ENCODE results near the gene CACNB4. TPM values are rescaled to one million over a fixed set of nuclear protein-coding genes. Genes with fewer than 3 reads are reported as not detected.

The CACNB4 gene
- total and polyA plus RNA-seq, 4 experiments from 2014 or later: 0.47 to 0.64 TPM; not detected in 2

GRCh38 chr2:151904807-151905206 lies 194.0 kb downstream of the CACNB4 start:
- ChIA-PET CTCF (ENCODE audit: partially characterized antibody) (no interaction called here), POLR2A (ENCODE audit: partially characterized antibody) (no interaction called here)
- DNase-seq: no peak
- Histone ChIP-seq H3K27ac (ENCODE audit: low read depth, low read length) (no peak overlapping the region), H3K4me1 (ENCODE audit: insufficient read depth, low read length) (no peaks in the 10 kb centered on the region), H3K4me3 (ENCODE audit: low read length in 2 of 2) (no peak overlapping the region), H3K9me3 (ENCODE audit: control insufficient read depth in 1 of 2, low read length in 2 of 2) (no peaks in the 10 kb centered on the region), H3K27me3 (ENCODE audit: insufficient read depth, low read length) (no peaks in the 10 kb centered on the region), H3K36me3 (ENCODE audit: insufficient read depth, low read length) (no peaks in the 10 kb centered on the region)
- peaks cover 1 to 4% of the 10 kb centered on the region in 2 donors for H3K27me3 Mint-ChIP-seq
- intact Hi-C loops (cut with micrococcal nuclease): no loop called here
- no peak overlapping the region for H3K27ac Mint-ChIP-seq
- H3K9me3 Mint-ChIP-seq: no peaks in the 10 kb centered on the region
- no peaks in the 10 kb centered on the region for H3K36me3 Mint-ChIP-seq
- H3K4me1 Mint-ChIP-seq: no peaks in the 10 kb centered on the region
- no peak overlapping the region for H3K4me3 Mint-ChIP-seq

- Histone ChIP-seq H3K27me3 (ENCODE audit: insufficient read depth, low read length) (no peaks in the 10 kb centered on the region), H3K36me3 (ENCODE audit: insufficient read depth, low read length) (no peaks in the 10 kb centered on the region), H3K4me1 (ENCODE audit: insufficient read depth, low read length) (no peaks in the 10 kb centered on the region), H3K9me3 (ENCODE audit: control insufficient read depth in 1 of 2, low read length in 2 of 2) (no peaks in the 10 kb centered on the region), H3K27ac (ENCODE audit: low read depth, low read length) (no peak overlapping the region), H3K4me3 (ENCODE audit: low read length in 2 of 2) (no peak overlapping the region)
- DNase-seq: no peak
- Mint-ChIP-seq H3K36me3 (no peaks in the 10 kb centered on the region), H3K4me1 (no peaks in the 10 kb centered on the region), H3K9me3 (no peaks in the 10 kb centered on the region), H3K27ac (no peak overlapping the region), H3K27me3 (peaks cover 1 to 4% of the 10 kb centered on the region in 2 donors), H3K4me3 (no peak overlapping the region)
- CTCF ChIA-PET (ENCODE audit: partially characterized antibody): no interaction called here
- POLR2A ChIA-PET (ENCODE audit: partially characterized antibody): no interaction called here
- intact Hi-C loops (cut with micrococcal nuclease): no loop called here
Observed at GRCh38 chr2:151904021-151904420, 194.8 kb downstream of the CACNB4 start.

- ChIA-PET POLR2A (ENCODE audit: partially characterized antibody) (no interaction called here), CTCF (ENCODE audit: partially characterized antibody) (no interaction called here)
- Mint-ChIP-seq H3K36me3 (no peaks in the 10 kb centered on the region), H3K4me3 (no peak overlapping the region), H3K4me1 (no peaks in the 10 kb centered on the region), H3K9me3 (no peaks in the 10 kb centered on the region), H3K27ac (no peak overlapping the region), H3K27me3 (peaks cover 1 to 4% of the 10 kb centered on the region in 2 donors)
- intact Hi-C loops (cut with micrococcal nuclease): no loop called here
- Histone ChIP-seq H3K36me3 (ENCODE audit: insufficient read depth, low read length) (no peaks in the 10 kb centered on the region), H3K27ac (ENCODE audit: low read depth, low read length) (no peak overlapping the region), H3K4me3 (ENCODE audit: low read length in 2 of 2) (no peak overlapping the region), H3K4me1 (ENCODE audit: insufficient read depth, low read length) (no peaks in the 10 kb centered on the region), H3K27me3 (ENCODE audit: insufficient read depth, low read length) (no peaks in the 10 kb centered on the region), H3K9me3 (ENCODE audit: control insufficient read depth in 1 of 2, low read length in 2 of 2) (no peaks in the 10 kb centered on the region)
- no peak for DNase-seq
Observed at GRCh38 chr2:151902829-151903228, 196.0 kb downstream of the CACNB4 start.

- Histone ChIP-seq H3K4me1 (ENCODE audit: insufficient read depth, low read length) (no peaks in the 10 kb centered on the region), H3K9me3 (ENCODE audit: control insufficient read depth in 1 of 2, low read length in 2 of 2) (no peaks in the 10 kb centered on the region), H3K27ac (ENCODE audit: low read depth, low read length) (no peak overlapping the region), H3K4me3 (ENCODE audit: low read length in 2 of 2) (no peak overlapping the region), H3K36me3 (ENCODE audit: insufficient read depth, low read length) (no peaks in the 10 kb centered on the region), H3K27me3 (ENCODE audit: insufficient read depth, low read length) (no peaks in the 10 kb centered on the region)
- H3K4me3 Mint-ChIP-seq: no peak overlapping the region
- ChIA-PET POLR2A (ENCODE audit: partially characterized antibody) (no interaction called here), CTCF (ENCODE audit: partially characterized antibody) (no interaction called here)
- peaks cover 1 to 4% of the 10 kb centered on the region in 2 donors for H3K27me3 Mint-ChIP-seq
- H3K9me3 Mint-ChIP-seq: peaks cover 0 to 3% (median 0%) of the 10 kb centered on the region in 8 donors
- no peaks in the 10 kb centered on the region for H3K36me3 Mint-ChIP-seq
- intact Hi-C loops (cut with micrococcal nuclease): no loop called here
- no peaks in the 10 kb centered on the region for H3K4me1 Mint-ChIP-seq
- DNase-seq: no peak
- no peak overlapping the region for H3K27ac Mint-ChIP-seq
Observed at GRCh38 chr2:151900331-151900730, 198.5 kb downstream of the CACNB4 start.

- no peaks in the 10 kb centered on the region for H3K36me3 Mint-ChIP-seq
Observed at GRCh38 chr2:151899156-151899555, 199.7 kb downstream of the CACNB4 start.

GRCh38 chr2:151891566-151892194 lies 207.2 kb downstream of the CACNB4 start:
- Histone ChIP-seq H3K4me3 (ENCODE audit: low read length in 2 of 2) (no peak overlapping the region), H3K9me3 (ENCODE audit: control insufficient read depth in 1 of 2, low read length in 2 of 2) (no peaks in the 10 kb centered on the region), H3K4me1 (ENCODE audit: insufficient read depth, low read length) (no peaks in the 10 kb centered on the region), H3K27me3 (ENCODE audit: insufficient read depth, low read length) (no peaks in the 10 kb centered on the region), H3K36me3 (ENCODE audit: insufficient read depth, low read length) (no peaks in the 10 kb centered on the region), H3K27ac (ENCODE audit: low read depth, low read length) (no peak overlapping the region)
- POLR2A ChIA-PET (ENCODE audit: partially characterized antibody): no interaction called here
- peaks cover 2 to 15% (median 9%) of the 10 kb centered on the region in 8 donors for H3K9me3 Mint-ChIP-seq
- intact Hi-C loops (cut with micrococcal nuclease): no loop called here
- DNase-seq: no peak
- peaks cover 2 to 3% of the 10 kb centered on the region in 2 donors for H3K27me3 Mint-ChIP-seq
- CTCF ChIA-PET (ENCODE audit: partially characterized antibody): interaction anchor here (1.4 kb wide), 1 partner anchor 14 kb away, joined by 3 read pairs; no protein-coding TSS in a partner anchor
- H3K27ac Mint-ChIP-seq: no peak overlapping the region
- no peaks in the 10 kb centered on the region for H3K36me3 Mint-ChIP-seq
- H3K4me1 Mint-ChIP-seq: no peaks in the 10 kb centered on the region
- no peak overlapping the region for H3K4me3 Mint-ChIP-seq

More at GRCh38 chr2:151899156-151899555, 199.7 kb downstream of the CACNB4 start:
- no peaks in the 10 kb centered on the region for H3K4me1 Mint-ChIP-seq
- CTCF ChIA-PET (ENCODE audit: partially characterized antibody): no interaction called here
- no peaks in the 10 kb centered on the region for H3K27me3 ChIP-seq (ENCODE audit: insufficient read depth, low read length)
- no peak overlapping the region for H3K4me3 ChIP-seq (ENCODE audit: low read length in 2 of 2)
- H3K27me3 Mint-ChIP-seq: peaks cover 1 to 4% of the 10 kb centered on the region in 2 donors
- H3K4me3 Mint-ChIP-seq: no peak overlapping the region
- no peak for DNase-seq
- peaks cover 0 to 15% (median 9%) of the 10 kb centered on the region in 8 donors for H3K9me3 Mint-ChIP-seq
- intact Hi-C loops (cut with micrococcal nuclease): no loop called here
- no peaks in the 10 kb centered on the region for H3K4me1 ChIP-seq (ENCODE audit: insufficient read depth, low read length)
- no peaks in the 10 kb centered on the region for H3K36me3 ChIP-seq (ENCODE audit: insufficient read depth, low read length)
- POLR2A ChIA-PET (ENCODE audit: partially characterized antibody): no interaction called here
- H3K27ac ChIP-seq (ENCODE audit: low read depth, low read length): no peak overlapping the region
- no peak overlapping the region for H3K27ac Mint-ChIP-seq
- H3K9me3 ChIP-seq (ENCODE audit: control insufficient read depth in 1 of 2, low read length in 2 of 2): no peaks in the 10 kb centered on the region

GRCh38 chr2:151887164-151887563 lies 211.7 kb downstream of the CACNB4 start:
- Mint-ChIP-seq H3K9me3 (peaks cover 0 to 3% (median 0%) of the 10 kb centered on the region in 8 donors), H3K4me3 (no peak overlapping the region), H3K27me3 (peaks cover 2 to 3% of the 10 kb centered on the region in 2 donors), H3K27ac (no peak overlapping the region), H3K36me3 (no peaks in the 10 kb centered on the region), H3K4me1 (no peaks in the 10 kb centered on the region)
- H3K27ac ChIP-seq (ENCODE audit: low read depth, low read length): no peak overlapping the region
- H3K9me3 ChIP-seq (ENCODE audit: control insufficient read depth in 1 of 2, low read length in 2 of 2): no peaks in the 10 kb centered on the region
- no peaks in the 10 kb centered on the region for H3K27me3 ChIP-seq (ENCODE audit: insufficient read depth, low read length)
- H3K4me1 ChIP-seq (ENCODE audit: insufficient read depth, low read length): no peaks in the 10 kb centered on the region
- no peak for DNase-seq
- intact Hi-C loops (cut with micrococcal nuclease): no loop called here
- CTCF ChIA-PET (ENCODE audit: partially characterized antibody): no interaction called here
- POLR2A ChIA-PET (ENCODE audit: partially characterized antibody): no interaction called here
- no peaks in the 10 kb centered on the region for H3K36me3 ChIP-seq (ENCODE audit: insufficient read depth, low read length)
- no peak overlapping the region for H3K4me3 ChIP-seq (ENCODE audit: low read length in 2 of 2)
